H9 (cell line): ENCODE results near the gene TRAF2. TPM values are rescaled to one million over a fixed set of nuclear protein-coding genes. Genes with fewer than 3 reads are reported as not detected.

Experiments used
- DNase-seq: peaks from one replicate; pipeline ENCODE4 v3.0.0-alpha.2; 2017
- H2AFZ ChIP-seq: one replicate; pipeline ENCODE4 v1.6.1; 2013; ENCODE audit warnings: mild to moderate bottlenecking, low read length, control low read depth, moderate library complexity
- H2AK5ac ChIP-seq: 2 replicates; pipeline ENCODE4 v1.6.1; 2013; ENCODE audit warnings: low read length, control low read depth, mixed read lengths; ENCODE audit not compliant: insufficient read length
- H2BK120ac ChIP-seq: one replicate; pipeline ENCODE4 v1.6.1; 2013; ENCODE audit warnings: low read depth, mild to moderate bottlenecking, low read length, control low read depth, inconsistent platforms; ENCODE audit not compliant: poor library complexity, severe bottlenecking
- H2BK12ac ChIP-seq: 2 replicates; pipeline ENCODE4 v1.6.1; 2013; ENCODE audit warnings: low read length, control low read depth, mixed read lengths, low read depth; ENCODE audit not compliant: insufficient read length
- H2BK15ac ChIP-seq: 2 replicates; pipeline ENCODE4 v1.6.1; 2013; ENCODE audit warnings: low read depth, low read length, control low read depth
- H2BK20ac ChIP-seq: one replicate; pipeline ENCODE4 v1.6.1; 2013; ENCODE audit warnings: low read depth, mild to moderate bottlenecking, low read length, control low read depth, inconsistent platforms; ENCODE audit not compliant: poor library complexity, severe bottlenecking
- H2BK5ac ChIP-seq: 2 replicates; pipeline ENCODE4 v1.6.1; 2013; ENCODE audit warnings: low read length, control low read depth, mixed read lengths; ENCODE audit not compliant: insufficient read length
- H3K14ac ChIP-seq: 2 replicates; pipeline ENCODE4 v1.6.1; 2013; ENCODE audit warnings: low read length, control low read depth; ENCODE audit not compliant: insufficient read depth
- H3K18ac ChIP-seq: 2 replicates; pipeline ENCODE4 v1.6.1; 2013; ENCODE audit warnings: low read depth, mild to moderate bottlenecking, mixed read lengths, low read length, control low read depth; ENCODE audit not compliant: insufficient read length
- H3K23ac ChIP-seq: 2 replicates; pipeline ENCODE4 v1.6.1; 2013; ENCODE audit warnings: low read length, control low read depth, mixed read lengths, low read depth; ENCODE audit not compliant: insufficient read length
- H3K23me2 ChIP-seq: 2 replicates; pipeline ENCODE4 v1.6.1; 2013; ENCODE audit warnings: low read depth, mild to moderate bottlenecking, mixed read lengths, low read length, control low read depth; ENCODE audit not compliant: insufficient read length, poor library complexity, severe bottlenecking
- H3K27ac ChIP-seq: 2 replicates; pipeline ENCODE4 v1.5.1; 2013; ENCODE audit warnings: low read length, control low read depth, mixed read lengths, low read depth; ENCODE audit not compliant: insufficient read length
- H3K27me3 ChIP-seq: 2 replicates; pipeline ENCODE4 v1.6.1; 2013; ENCODE audit warnings: low read length, control low read depth, inconsistent platforms; ENCODE audit not compliant: insufficient read depth
- H3K4ac ChIP-seq: 2 replicates; pipeline ENCODE4 v1.6.1; 2013; ENCODE audit warnings: low read depth, mild to moderate bottlenecking, control low read depth, inconsistent platforms, low read length, moderate library complexity
- H3K4me1 ChIP-seq: 2 replicates; pipeline ENCODE4 v1.6.1; 2013; ENCODE audit warnings: low read length, control low read depth, inconsistent platforms; ENCODE audit not compliant: insufficient read depth
- H3K4me2 ChIP-seq: 2 replicates; pipeline ENCODE4 v1.6.1; 2013; ENCODE audit warnings: low read length, control low read depth, mixed read lengths; ENCODE audit not compliant: insufficient read length, insufficient read depth
- H3K56ac ChIP-seq: 2 replicates; pipeline ENCODE4 v1.6.1; 2013; ENCODE audit warnings: low read depth, mild to moderate bottlenecking, mixed read lengths, low read length, control low read depth; ENCODE audit not compliant: insufficient read length
- H3K79me1 ChIP-seq: 2 replicates; pipeline ENCODE4 v1.6.1; 2013; ENCODE audit warnings: low read depth, mild to moderate bottlenecking, moderate library complexity, low read length, control low read depth, inconsistent platforms; ENCODE audit not compliant: insufficient read depth, poor library complexity, severe bottlenecking
- H3K79me2 ChIP-seq: 2 replicates; pipeline ENCODE4 v1.6.1; 2013; ENCODE audit warnings: low read length, control low read depth, inconsistent platforms; ENCODE audit not compliant: insufficient read depth
- H3K9ac ChIP-seq: 2 replicates; pipeline ENCODE4 v1.6.1; 2013; ENCODE audit warnings: low read length, control low read depth, mixed read lengths; ENCODE audit not compliant: insufficient read length; ENCODE audit errors: extremely low read depth
- H3K9me3 ChIP-seq: one replicate; pipeline ENCODE4 v1.6.1; 2013; ENCODE audit warnings: low read depth, low read length, inconsistent platforms; ENCODE audit not compliant: control insufficient read depth
- H3T11ph ChIP-seq: one replicate; pipeline ENCODE4 v1.6.1; 2013; ENCODE audit warnings: mild to moderate bottlenecking, low read length, control low read depth, inconsistent platforms
- H4K20me1 ChIP-seq: one replicate; pipeline ENCODE4 v1.6.1; 2013; ENCODE audit not compliant: control insufficient read depth, insufficient read length, insufficient read depth
- H4K5ac ChIP-seq: 2 replicates; pipeline ENCODE4 v1.6.1; 2013; ENCODE audit warnings: low read depth, mild to moderate bottlenecking, mixed read lengths, low read length, control low read depth; ENCODE audit not compliant: insufficient read length
- H4K8ac ChIP-seq: replicated peaks from 2 replicates; pipeline ENCODE4 v1.6.1; 2013; ENCODE audit warnings: low read length, control low read depth, mixed read lengths, low read depth; ENCODE audit not compliant: insufficient read length
- H4K91ac ChIP-seq: 2 replicates; pipeline ENCODE4 v1.6.1; 2013; ENCODE audit warnings: low read depth, mild to moderate bottlenecking, moderate library complexity, mixed read lengths, low read length, control low read depth; ENCODE audit not compliant: insufficient read length
- H3K27ac Mint-ChIP-seq, 3 experiments: 2 replicates in 2 of 3; 3 replicates in 1 of 3; pipeline ENCODE4 v1.8.0; 2020 to 2021; ENCODE audit warnings: mixed read lengths in 3 of 3, mild to moderate bottlenecking in 1 of 3, moderate library complexity in 1 of 3
- H3K27me3 Mint-ChIP-seq: 2 replicates; pipeline ENCODE4 v1.8.0; 2021; ENCODE audit warnings: low read depth, mild to moderate bottlenecking, moderate library complexity, mixed read lengths
- H3K36me3 Mint-ChIP-seq, 3 experiments: 2 replicates in 2 of 3; 3 replicates in 1 of 3; pipeline ENCODE4 v1.8.0; 2020 to 2021; ENCODE audit warnings: low read depth in 3 of 3, mixed read lengths in 3 of 3; ENCODE audit not compliant: insufficient read depth in 1 of 3
- H3K4me1 Mint-ChIP-seq, 2 experiments: 2 replicates each; pipeline ENCODE4 v1.8.0; 2020; ENCODE audit warnings: mixed read lengths in 2 of 2
- H3K4me3 Mint-ChIP-seq, 2 experiments: 2 replicates in 1 of 2; 3 replicates in 1 of 2; pipeline ENCODE4 v1.8.0; 2020 to 2021; ENCODE audit warnings: mild to moderate bottlenecking in 2 of 2, mixed read lengths in 2 of 2, moderate library complexity in 1 of 2
- H3K9me3 Mint-ChIP-seq, 2 experiments: 2 replicates in 1 of 2; 3 replicates in 1 of 2; pipeline ENCODE4 v1.8.0; 2020; ENCODE audit warnings: mild to moderate bottlenecking in 2 of 2, mixed read lengths in 2 of 2, moderate library complexity in 1 of 2
- CTCF ChIP-seq: fragments of 200-600 bp; sonication (generic); conservative IDR thresholded peaks from 3 replicates; pipeline ENCODE4 v1.8.0; 2021; ENCODE audit warnings: antibody characterized with exemption, mild to moderate bottlenecking
- WGBS: extraction: QIAGEN DNeasy Blood & Tissue Kit; methylation state at CpG from one replicate; pipeline ENCODE4 v1.1.7; 2013; ENCODE audit warnings: missing lambda C conversion rate, low lambda C conversion rate, mixed read lengths; ENCODE audit not compliant: insufficient read length; ENCODE audit errors: extremely low coverage; 5-methylcytosine and 5-hydroxymethylcytosine counted together
- total RNA-seq: library from RNA; stranded (reverse); gene quantifications from 2 replicates; pipeline ENCODE4 v1.2.1, GENCODE V29; 2021

The TRAF2 gene
- total RNA-seq, 1 experiment from 2014 or later = 48.8 TPM

- H3K27me3 ChIP-seq = no peaks in the 10 kb centered on the region
- no peak overlapping the region for H2BK120ac ChIP-seq
- H3K23ac ChIP-seq = no peak overlapping the region
- H3K4me1 Mint-ChIP-seq = no peaks in the 10 kb centered on the region
- H3K14ac ChIP-seq = no peak overlapping the region
- no CpG with 5 or more reads among the region's 14 CpGs for WGBS
- H3K27ac Mint-ChIP-seq = no peak overlapping the region
- H2AK5ac ChIP-seq = no peak overlapping the region
- no peak overlapping the region for H2BK15ac ChIP-seq
- H2BK12ac ChIP-seq = no peak overlapping the region
- no peak overlapping the region for H2AFZ ChIP-seq
- TF ChIP-seq CTCF = peak; percentile 27; the same call in 1 of the 3 replicates
- H3K36me3 Mint-ChIP-seq = peaks cover 0 to 14% (median 4%) of the 10 kb centered on the region in 3 experiments; a peak in 4 of 7 replicates
- H3K9me3 Mint-ChIP-seq = no peaks in the 10 kb centered on the region
- H3K79me2 ChIP-seq = no peaks in the 10 kb centered on the region
- H3K4me3 Mint-ChIP-seq = no peak overlapping the region
- no peak overlapping the region for H4K91ac ChIP-seq
- no peak overlapping the region for H3K4ac ChIP-seq
- no peak overlapping the region for H3K4me2 ChIP-seq
- no peaks in the 10 kb centered on the region for H4K20me1 ChIP-seq
- DNase-seq = peak; percentile 31
- H3K56ac ChIP-seq = no peak overlapping the region
- H3K4me1 ChIP-seq = no peaks in the 10 kb centered on the region
- H3K18ac ChIP-seq = no peak overlapping the region
- H3K23me2 ChIP-seq = no peaks in the 10 kb centered on the region
- no peak overlapping the region for H4K5ac ChIP-seq
- no peaks in the 10 kb centered on the region for H3K79me1 ChIP-seq
- H2BK5ac ChIP-seq = no peak overlapping the region
- H3K27me3 Mint-ChIP-seq = no peaks in the 10 kb centered on the region; the same call in none of the 2 replicates
- no peak overlapping the region for H2BK20ac ChIP-seq
- no peak overlapping the region for H3K27ac ChIP-seq
- H4K8ac ChIP-seq = no peak overlapping the region
- no peak overlapping the region for H3T11ph ChIP-seq
- no peak overlapping the region for H3K9ac ChIP-seq
- no peaks in the 10 kb centered on the region for H3K9me3 ChIP-seq
These were observed 29.7 kb upstream of the TRAF2 start for GRCh38 chr9:136856541-136857141.
